Epithelial cell of esophagus (primary cell): ENCODE results near the gene DYNLT5.

Experiments used
- DNase-seq: peaks from one replicate; pipeline ENCODE4 v3.0.0; 2010; ENCODE audit warnings: low read depth
- H3K4me3 ChIP-seq: 2 replicates; pipeline ENCODE4 v1.5.1; 2011; ENCODE audit warnings: mild to moderate bottlenecking, low read length, control low read depth
- CTCF ChIP-seq: IDR thresholded peaks from 2 replicates; pipeline ENCODE4 v1.5.1; 2011; ENCODE audit warnings: low read depth, mild to moderate bottlenecking, low read length, control low read depth, inconsistent platforms; ENCODE audit not compliant: insufficient read depth; ENCODE audit errors: missing control alignments

DYNLT5 gene, protein sequence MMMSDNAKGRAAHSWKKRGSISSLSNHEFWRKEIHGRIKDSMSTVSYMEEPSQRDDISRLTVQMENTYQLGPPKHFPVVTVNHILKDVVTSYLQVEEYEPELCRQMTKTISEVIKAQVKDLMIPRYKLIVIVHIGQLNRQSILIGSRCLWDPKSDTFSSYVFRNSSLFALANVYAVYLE

GRCh38 chr1:66752000-66752592 is at the start of gene DYNLT5:
DYNLT5 (plus strand) TSS chr1:66752459; CDS start chr1:66754659, 2,200 bp downstream.
- TF ChIP-seq CTCF, result no peak
- DNase-seq, result peak; percentile 6
- peak within 1 kb of the TSS; percentile 41 for H3K4me3 ChIP-seq

DNA sequence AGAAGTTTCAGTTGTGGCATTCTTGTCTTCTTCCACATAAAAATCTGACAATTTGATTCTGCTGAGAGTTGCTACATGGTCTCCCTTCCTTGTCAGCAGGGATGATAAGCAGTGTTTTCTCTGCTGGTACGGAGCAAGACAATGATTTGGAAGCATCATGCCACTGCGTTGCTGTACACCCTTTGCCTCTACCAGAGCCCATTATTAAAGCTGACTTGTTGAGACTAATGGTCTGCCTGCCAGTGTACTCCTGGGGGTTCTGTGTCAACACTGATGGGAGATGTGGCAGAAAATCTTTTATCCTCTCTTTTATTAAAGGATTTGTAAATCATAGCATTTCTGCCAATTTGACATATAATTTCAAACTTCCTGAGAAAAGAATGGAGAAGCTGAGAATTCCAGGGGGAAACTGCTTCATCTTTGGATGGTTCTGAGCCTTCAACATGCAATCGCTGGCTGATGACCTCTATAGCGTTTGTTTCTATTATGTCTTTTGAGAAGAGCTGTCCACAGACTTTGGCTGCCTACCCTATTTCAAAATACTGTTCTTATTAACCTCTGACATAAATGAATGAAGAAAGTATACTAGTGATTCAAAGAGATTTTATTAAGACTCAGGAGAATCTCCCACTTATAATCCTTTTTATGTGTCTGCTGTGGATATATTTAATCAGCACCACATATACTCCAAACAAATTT is 47.9 kb upstream of the DYNLT5 start:
- no peak for DNase-seq
- no peak for TF ChIP-seq CTCF
- H3K4me3 ChIP-seq, result no peak overlapping the region

GRCh38 chr1:66705110-66705509 is 47.1 kb upstream of the DYNLT5 start:
- TF ChIP-seq CTCF, result no peak
- H3K4me3 ChIP-seq, result no peak overlapping the region
- DNase-seq, result peak; percentile 40

DNA sequence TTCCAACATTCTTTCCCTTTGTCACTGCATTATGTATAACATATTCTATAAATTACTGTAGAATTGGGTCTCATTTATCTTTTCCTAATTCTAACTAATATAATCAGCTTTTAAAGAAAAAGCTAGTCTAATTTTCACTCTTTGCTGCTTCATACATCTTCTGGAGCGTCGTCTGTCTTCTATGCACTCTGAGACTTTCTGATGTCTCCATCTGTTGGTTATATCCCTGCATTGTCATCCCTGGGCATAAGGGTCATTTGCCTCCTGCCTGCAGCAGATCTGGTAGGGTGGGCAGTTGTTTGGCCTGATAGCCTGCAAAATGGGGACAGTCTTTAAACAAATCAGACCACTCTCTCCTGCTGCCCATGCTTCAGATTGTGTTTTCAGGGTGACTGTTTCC is 40.8 kb upstream of the DYNLT5 start:
- no peak overlapping the region for H3K4me3 ChIP-seq
- TF ChIP-seq CTCF, result peak; percentile 17
- DNase-seq, result no peak

DNA sequence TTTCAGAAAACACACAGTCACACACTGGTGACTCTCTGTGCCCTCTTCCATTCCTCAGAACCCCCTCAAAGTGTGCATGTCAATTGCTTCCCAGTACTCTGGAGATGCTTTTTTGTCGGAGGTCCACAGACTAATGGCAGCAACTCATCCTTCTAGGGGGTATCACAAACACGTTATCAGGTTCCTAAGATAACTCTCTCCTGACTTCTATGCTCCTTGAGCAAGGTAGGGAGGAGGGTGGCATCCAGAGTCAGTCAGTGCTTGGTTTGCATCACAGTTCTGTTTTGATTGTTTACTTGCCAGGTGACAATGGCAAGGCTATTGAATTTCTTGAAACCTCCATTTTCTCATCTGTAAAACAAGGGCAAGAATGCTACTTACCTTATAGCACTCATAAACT is 39.4 kb upstream of the DYNLT5 start:
- no peak overlapping the region for H3K4me3 ChIP-seq
- TF ChIP-seq CTCF, result no peak
- no peak for DNase-seq

GRCh38 chr1:66723985-66724384 is 28.3 kb upstream of the DYNLT5 start:
- H3K4me3 ChIP-seq, result no peak overlapping the region
- DNase-seq, result no peak
- TF ChIP-seq CTCF, result no peak
